ENCODE data around the gene FUCA1. TPM values are rescaled to one million over a fixed set of nuclear protein-coding genes. Genes with fewer than 3 reads are reported as not detected.

Gene FUCA1
- total and polyA plus RNA-seq, 4 donors: 20.2 to 39.1 (median 26.9) TPM

DNA sequence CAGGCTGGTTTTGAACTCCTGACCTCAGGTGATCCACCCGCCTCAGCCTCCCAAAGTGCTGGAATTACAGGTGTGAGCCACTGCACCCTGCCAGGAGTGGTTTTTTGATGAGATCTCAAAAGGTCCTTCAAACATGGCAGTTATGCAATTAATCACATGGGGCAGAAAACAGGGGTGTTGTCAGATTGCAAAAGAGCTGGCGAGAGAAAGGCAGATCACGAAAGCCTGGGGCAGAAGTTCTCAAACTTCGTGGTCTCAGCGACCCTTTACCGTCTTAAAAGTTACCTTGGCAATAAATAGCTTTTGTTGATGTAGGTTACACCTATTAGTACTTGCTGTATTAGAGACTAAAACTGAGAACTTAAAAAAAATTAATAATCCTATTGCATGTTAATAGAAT lies 29.0 kb upstream of the FUCA1 start:
- H3K27ac ChIP-seq (ENCODE audit: low read depth, low read length): no peak overlapping the region
- no peaks in the 10 kb centered on the region for H3K27me3 ChIP-seq (ENCODE audit: control insufficient read depth, insufficient read depth, low read length)
- no peak overlapping the region for H3K4me3 ChIP-seq (ENCODE audit: low read depth, low read length)
- H3K4me1 ChIP-seq (ENCODE audit: control insufficient read depth, insufficient read depth, low read length): no peaks in the 10 kb centered on the region
- H3K9me3 ChIP-seq (ENCODE audit: control insufficient read depth, insufficient read depth, low read length): no peaks in the 10 kb centered on the region
- H3K36me3 ChIP-seq (ENCODE audit: control insufficient read depth, insufficient read depth, low read length): no peaks in the 10 kb centered on the region
- WGBS (ENCODE audit: insufficient coverage): 100% methylated on average over 1 of the region's 6 CpGs
- DNase-seq (ENCODE audit: low read depth in 4 of 6, low spot score in 6 of 6): no peak

DNA sequence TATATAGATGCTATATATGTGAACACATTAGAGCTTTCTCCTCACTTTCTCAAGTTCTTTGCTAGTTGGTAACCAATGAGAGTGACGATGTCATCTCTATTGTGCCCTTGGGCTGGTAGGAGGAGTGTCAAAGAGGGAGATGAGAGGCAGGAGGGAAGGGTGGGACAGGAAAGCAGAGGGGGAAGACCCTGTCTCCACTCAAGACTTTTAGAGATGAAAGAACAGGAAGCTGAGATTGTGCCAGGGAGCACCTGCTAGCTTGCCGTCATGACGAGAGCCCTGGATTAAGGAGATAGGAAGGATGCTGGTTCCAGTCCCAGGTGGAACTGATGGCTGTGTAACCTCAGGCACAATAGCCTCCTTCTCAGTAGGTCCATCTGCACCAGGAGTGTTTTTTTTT lies 28.4 kb upstream of the FUCA1 start:
- Histone ChIP-seq H3K27me3 (ENCODE audit: control insufficient read depth, insufficient read depth, low read length) (no peaks in the 10 kb centered on the region), H3K27ac (ENCODE audit: low read depth, low read length) (no peak overlapping the region), H3K4me3 (ENCODE audit: low read depth, low read length) (no peak overlapping the region), H3K36me3 (ENCODE audit: control insufficient read depth, insufficient read depth, low read length) (no peaks in the 10 kb centered on the region), H3K9me3 (ENCODE audit: control insufficient read depth, insufficient read depth, low read length) (no peaks in the 10 kb centered on the region), H3K4me1 (ENCODE audit: control insufficient read depth, insufficient read depth, low read length) (no peaks in the 10 kb centered on the region)
- DNase-seq (ENCODE audit: low read depth in 4 of 6, low spot score in 6 of 6): no peak
- WGBS (ENCODE audit: insufficient coverage): 49% methylated on average over 3 of the region's 3 CpGs

DNA sequence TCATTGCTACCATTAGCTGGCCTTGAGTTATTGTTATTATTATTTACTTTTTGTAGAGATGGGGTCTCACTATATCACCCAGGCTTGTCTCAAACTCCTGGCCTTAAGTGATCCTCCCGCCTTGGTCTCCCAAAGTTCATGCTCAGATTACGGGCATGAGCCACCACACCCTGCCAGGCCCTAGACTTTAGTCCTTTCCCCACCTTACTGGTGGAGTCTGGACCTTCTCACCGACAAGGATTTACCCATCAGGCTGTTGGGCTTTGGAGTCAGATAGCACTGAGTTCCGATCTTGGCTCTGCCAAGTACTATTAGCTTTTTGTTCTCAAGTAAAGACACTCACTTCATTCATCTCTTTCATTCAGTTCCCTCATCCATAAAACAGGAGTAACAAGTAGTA lies 27.9 kb upstream of the FUCA1 start:
- Histone ChIP-seq H3K27ac (ENCODE audit: low read depth, low read length) (no peak overlapping the region), H3K27me3 (ENCODE audit: control insufficient read depth, insufficient read depth, low read length) (no peaks in the 10 kb centered on the region), H3K4me3 (ENCODE audit: low read depth, low read length) (no peak overlapping the region), H3K4me1 (ENCODE audit: control insufficient read depth, insufficient read depth, low read length) (no peaks in the 10 kb centered on the region), H3K9me3 (ENCODE audit: control insufficient read depth, insufficient read depth, low read length) (no peaks in the 10 kb centered on the region), H3K36me3 (ENCODE audit: control insufficient read depth, insufficient read depth, low read length) (no peaks in the 10 kb centered on the region)
- DNase-seq (ENCODE audit: low read depth in 4 of 6, low spot score in 6 of 6): no peak
- 75% methylated on average over 3 of the region's 4 CpGs for WGBS (ENCODE audit: insufficient coverage)

DNA sequence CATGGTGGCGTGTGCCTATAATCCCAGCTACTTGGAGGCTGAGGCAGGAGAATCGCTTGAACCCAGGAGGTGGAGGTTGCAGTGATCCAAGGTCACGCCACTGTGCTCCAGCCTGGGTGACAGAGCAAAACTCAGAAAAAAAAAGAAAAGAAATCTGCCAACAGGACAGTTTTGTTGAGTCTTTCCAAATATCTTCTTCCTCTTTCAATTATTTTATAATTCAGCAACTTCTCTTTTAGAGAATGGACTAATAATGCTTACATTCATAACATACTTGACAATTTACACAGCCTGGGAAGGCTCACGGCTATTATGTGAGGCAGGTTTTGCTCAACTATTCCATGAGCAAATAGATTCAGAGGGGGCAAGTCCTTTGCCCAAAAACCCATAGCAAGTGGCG lies 27.0 kb upstream of the FUCA1 start:
- no peaks in the 10 kb centered on the region for H3K27me3 ChIP-seq (ENCODE audit: control insufficient read depth, insufficient read depth, low read length)
- H3K4me3 ChIP-seq (ENCODE audit: low read depth, low read length): no peak overlapping the region
- H3K36me3 ChIP-seq (ENCODE audit: control insufficient read depth, insufficient read depth, low read length): no peaks in the 10 kb centered on the region
- DNase-seq (ENCODE audit: low read depth in 4 of 6, low spot score in 6 of 6): no peak
- 93% methylated on average over 3 of the region's 5 CpGs for WGBS (ENCODE audit: insufficient coverage)
- H3K9me3 ChIP-seq (ENCODE audit: control insufficient read depth, insufficient read depth, low read length): no peaks in the 10 kb centered on the region
- no peak overlapping the region for H3K27ac ChIP-seq (ENCODE audit: low read depth, low read length)
- no peaks in the 10 kb centered on the region for H3K4me1 ChIP-seq (ENCODE audit: control insufficient read depth, insufficient read depth, low read length)

DNA sequence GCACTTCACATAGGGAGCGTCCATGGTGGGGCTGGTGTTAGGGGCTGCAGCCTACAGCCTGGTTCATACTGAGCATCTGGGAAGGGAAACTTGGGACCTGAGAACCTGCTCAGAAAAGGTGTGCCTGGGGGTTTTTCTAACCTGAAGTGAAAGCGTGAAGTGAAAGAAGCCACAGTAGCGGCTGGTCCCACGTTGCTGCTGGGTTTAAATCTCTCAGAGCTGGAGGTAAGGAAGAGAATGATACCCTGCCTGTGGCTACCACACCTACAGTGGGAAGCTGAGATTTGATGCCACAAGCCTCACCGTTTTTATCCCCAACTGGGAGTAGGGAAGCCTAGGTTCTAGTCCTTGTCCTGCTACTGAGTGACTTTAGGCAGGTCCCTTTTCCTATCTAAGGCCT lies 21.0 kb upstream of the FUCA1 start:
- WGBS (ENCODE audit: insufficient coverage): 93% methylated on average over 2 of the region's 5 CpGs
- no peak overlapping the region for H3K27ac ChIP-seq (ENCODE audit: low read depth, low read length)
- no peaks in the 10 kb centered on the region for H3K4me1 ChIP-seq (ENCODE audit: control insufficient read depth, insufficient read depth, low read length)
- H3K36me3 ChIP-seq (ENCODE audit: control insufficient read depth, insufficient read depth, low read length): no peaks in the 10 kb centered on the region
- H3K4me3 ChIP-seq (ENCODE audit: low read depth, low read length): no peak overlapping the region
- H3K27me3 ChIP-seq (ENCODE audit: control insufficient read depth, insufficient read depth, low read length): no peaks in the 10 kb centered on the region
- DNase-seq (ENCODE audit: low read depth in 4 of 6, low spot score in 6 of 6): no peak
- H3K9me3 ChIP-seq (ENCODE audit: control insufficient read depth, insufficient read depth, low read length): no peaks in the 10 kb centered on the region

DNA sequence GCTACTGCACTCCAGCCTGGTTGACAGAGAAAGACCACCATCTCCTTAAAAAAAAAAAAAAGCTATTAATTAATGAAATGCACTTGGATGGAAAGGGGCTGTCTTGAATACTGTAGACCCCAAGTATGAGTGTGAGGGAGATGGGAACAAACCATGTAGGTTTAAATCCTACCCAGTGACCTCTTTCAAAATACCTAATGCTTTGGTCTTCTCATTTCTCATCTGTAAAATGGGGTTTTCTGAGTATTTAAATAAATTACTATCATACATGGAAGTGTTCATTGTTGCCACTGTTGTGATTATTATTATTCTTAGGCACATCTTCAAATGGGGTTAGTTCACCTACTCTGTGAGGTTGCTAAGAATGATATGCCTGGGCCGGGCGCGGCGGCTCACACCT lies 17.1 kb upstream of the FUCA1 start:
- DNase-seq (ENCODE audit: low read depth in 4 of 6, low spot score in 6 of 6): no peak
- Histone ChIP-seq H3K27ac (ENCODE audit: low read depth, low read length) (no peak overlapping the region), H3K4me1 (ENCODE audit: control insufficient read depth, insufficient read depth, low read length) (no peaks in the 10 kb centered on the region), H3K4me3 (ENCODE audit: low read depth, low read length) (no peak overlapping the region), H3K36me3 (ENCODE audit: control insufficient read depth, insufficient read depth, low read length) (no peaks in the 10 kb centered on the region), H3K9me3 (ENCODE audit: control insufficient read depth, insufficient read depth, low read length) (no peaks in the 10 kb centered on the region), H3K27me3 (ENCODE audit: control insufficient read depth, insufficient read depth, low read length) (no peaks in the 10 kb centered on the region)
- 96% methylated on average over 4 of the region's 4 CpGs for WGBS (ENCODE audit: insufficient coverage)

DNA sequence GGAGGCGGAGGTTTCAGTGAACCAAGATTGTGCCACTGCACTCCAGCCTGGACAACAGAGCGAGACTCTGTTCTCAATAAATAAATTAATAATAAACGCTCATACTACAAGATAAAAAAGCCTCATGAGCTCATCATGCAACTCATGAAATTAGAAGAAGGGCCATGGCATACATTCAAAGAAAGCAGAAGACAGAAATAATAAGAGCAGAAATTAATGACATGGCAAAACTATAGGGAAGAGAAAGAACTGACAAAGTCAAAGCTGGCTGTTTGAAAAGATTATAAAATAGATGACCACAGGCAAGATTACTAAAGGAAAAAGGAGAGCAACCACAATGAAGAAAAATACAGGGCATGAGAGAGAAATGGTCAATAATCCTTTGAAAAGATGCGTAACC lies 14.7 kb upstream of the FUCA1 start:
- H3K36me3 ChIP-seq (ENCODE audit: control insufficient read depth, insufficient read depth, low read length): no peaks in the 10 kb centered on the region
- H3K27me3 ChIP-seq (ENCODE audit: control insufficient read depth, insufficient read depth, low read length): no peaks in the 10 kb centered on the region
- no peak for DNase-seq (ENCODE audit: low read depth in 4 of 6, low spot score in 6 of 6)
- no peaks in the 10 kb centered on the region for H3K4me1 ChIP-seq (ENCODE audit: control insufficient read depth, insufficient read depth, low read length)
- peaks cover 8% of the 10 kb centered on the region for H3K9me3 ChIP-seq (ENCODE audit: control insufficient read depth, insufficient read depth, low read length)
- no CpG with 5 or more reads among the region's 4 CpGs for WGBS (ENCODE audit: insufficient coverage)
- no peak overlapping the region for H3K27ac ChIP-seq (ENCODE audit: low read depth, low read length)
- H3K4me3 ChIP-seq (ENCODE audit: low read depth, low read length): no peak overlapping the region

DNA sequence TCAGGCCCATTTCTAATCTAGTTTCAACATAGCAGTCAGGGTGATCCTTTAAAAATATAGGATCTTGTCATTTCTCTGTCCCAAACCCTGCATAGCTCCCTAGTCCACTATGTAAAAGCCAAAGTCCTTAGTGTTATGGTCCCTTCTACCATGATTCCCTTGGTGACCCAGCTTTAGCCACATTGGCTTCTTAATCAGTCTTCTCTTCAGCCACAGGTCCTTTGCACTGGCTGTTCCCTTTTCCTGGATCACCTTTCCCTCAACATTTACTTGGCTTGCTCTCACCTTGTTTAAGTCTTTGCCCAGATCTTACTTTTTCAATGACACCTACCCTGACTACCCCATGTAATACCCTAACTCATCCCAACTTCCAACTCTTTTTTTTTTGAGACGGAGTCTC lies 11.7 kb upstream of the FUCA1 start:
- H3K27me3 ChIP-seq (ENCODE audit: control insufficient read depth, insufficient read depth, low read length): peaks cover 3% of the 10 kb centered on the region
- no peak overlapping the region for H3K4me3 ChIP-seq (ENCODE audit: low read depth, low read length)
- no peaks in the 10 kb centered on the region for H3K4me1 ChIP-seq (ENCODE audit: control insufficient read depth, insufficient read depth, low read length)
- H3K27ac ChIP-seq (ENCODE audit: low read depth, low read length): no peak overlapping the region
- no peak for DNase-seq (ENCODE audit: low read depth in 4 of 6, low spot score in 6 of 6)
- WGBS (ENCODE audit: insufficient coverage): 100% methylated on average over 1 of the region's 1 CpG
- no peaks in the 10 kb centered on the region for H3K36me3 ChIP-seq (ENCODE audit: control insufficient read depth, insufficient read depth, low read length)
- H3K9me3 ChIP-seq (ENCODE audit: control insufficient read depth, insufficient read depth, low read length): peaks cover 9% of the 10 kb centered on the region

DNA sequence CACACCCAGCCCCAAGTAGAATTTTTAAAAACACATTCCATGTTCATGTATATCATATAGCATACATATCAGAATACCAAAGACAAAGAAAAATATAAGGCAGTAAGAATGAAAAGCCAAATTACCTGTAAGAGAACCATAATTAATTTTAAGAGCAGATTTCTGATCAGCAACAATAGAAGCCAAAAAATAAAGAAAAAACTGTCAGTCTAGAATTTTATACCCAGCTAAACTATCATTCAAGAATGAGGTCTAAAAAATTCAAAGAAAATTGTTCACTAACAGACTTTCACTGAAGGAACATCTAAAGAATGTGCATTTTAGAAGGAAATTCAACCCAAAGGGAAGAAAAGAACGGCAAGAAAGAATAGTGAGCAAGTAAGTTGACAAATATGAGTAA lies 10.6 kb upstream of the FUCA1 start:
- Histone ChIP-seq H3K9me3 (ENCODE audit: control insufficient read depth, insufficient read depth, low read length) (peaks cover 9% of the 10 kb centered on the region), H3K4me1 (ENCODE audit: control insufficient read depth, insufficient read depth, low read length) (no peaks in the 10 kb centered on the region), H3K27me3 (ENCODE audit: control insufficient read depth, insufficient read depth, low read length) (peaks cover 4% of the 10 kb centered on the region), H3K36me3 (ENCODE audit: control insufficient read depth, insufficient read depth, low read length) (no peaks in the 10 kb centered on the region), H3K27ac (ENCODE audit: low read depth, low read length) (no peak overlapping the region), H3K4me3 (ENCODE audit: low read depth, low read length) (no peak overlapping the region)
- no peak for DNase-seq (ENCODE audit: low read depth in 4 of 6, low spot score in 6 of 6)
- no CpG with 5 or more reads among the region's 1 CpG for WGBS (ENCODE audit: insufficient coverage)

DNA sequence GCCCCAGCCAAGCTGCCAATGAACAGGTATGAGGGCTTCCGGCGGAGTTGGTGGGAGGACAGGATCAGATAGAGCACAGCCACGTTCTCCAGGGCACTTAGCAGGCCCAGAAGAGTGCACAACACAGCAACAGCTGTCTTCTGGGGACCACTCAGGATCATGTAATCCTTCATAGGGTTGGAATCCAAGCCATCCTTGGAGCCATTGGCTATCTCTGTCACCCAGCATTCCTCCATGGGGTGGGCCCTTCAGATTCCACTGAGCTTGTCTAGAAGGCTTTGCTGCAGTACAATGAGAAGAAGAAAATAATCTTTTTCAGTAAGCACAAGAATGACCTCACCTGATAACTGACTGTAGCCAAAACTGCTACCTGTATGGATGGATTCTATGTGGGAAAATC lies 7.3 kb upstream of the FUCA1 start:
- DNase-seq (ENCODE audit: low read depth in 4 of 6, low spot score in 6 of 6): no peak
- H3K27me3 ChIP-seq (ENCODE audit: control insufficient read depth, insufficient read depth, low read length): peaks cover 7% of the 10 kb centered on the region
- WGBS (ENCODE audit: insufficient coverage): 91% methylated on average over 3 of the region's 3 CpGs
- H3K27ac ChIP-seq (ENCODE audit: low read depth, low read length): no peak overlapping the region
- no peaks in the 10 kb centered on the region for H3K4me1 ChIP-seq (ENCODE audit: control insufficient read depth, insufficient read depth, low read length)
- H3K36me3 ChIP-seq (ENCODE audit: control insufficient read depth, insufficient read depth, low read length): no peaks in the 10 kb centered on the region
- H3K4me3 ChIP-seq (ENCODE audit: low read depth, low read length): no peak overlapping the region
- peaks cover 9% of the 10 kb centered on the region for H3K9me3 ChIP-seq (ENCODE audit: control insufficient read depth, insufficient read depth, low read length)

All from spinal cord (tissue), 10 donors.